Parathyroid adenoma (tissue), 2 donors: ENCODE data around the gene SORCS2.

ENCODE experiments used
- H2AFZ ChIP-seq: fragments of 300-600 bp; sonication (generic); one replicate; pipeline ENCODE4 v1.7.0; 2017; ENCODE audit warnings: antibody characterized with exemption, mild to moderate bottlenecking
- H3K27ac ChIP-seq: fragments of 300-600 bp; sonication (generic); one replicate; pipeline ENCODE4 v1.7.0; 2017
- H3K27me3 ChIP-seq: fragments of 300-600 bp; sonication (generic); one replicate; pipeline ENCODE4 v1.7.0; 2017; ENCODE audit warnings: low read length; ENCODE audit not compliant: control insufficient read depth, insufficient read depth
- H3K36me3 ChIP-seq: fragments of 300-600 bp; sonication (generic); one replicate; pipeline ENCODE4 v1.7.0; 2017; ENCODE audit warnings: low read length; ENCODE audit not compliant: control insufficient read depth, insufficient read depth
- H3K4me1 ChIP-seq: fragments of 300-600 bp; sonication (generic); one replicate; pipeline ENCODE4 v1.7.0; 2017; ENCODE audit warnings: control low read depth
- H3K4me2 ChIP-seq: fragments of 300-600 bp; sonication (generic); one replicate; pipeline ENCODE4 v1.7.0; 2017; ENCODE audit warnings: low read length
- H3K4me3 ChIP-seq: fragments of 300-600 bp; sonication (generic); one replicate; pipeline ENCODE4 v1.7.0; 2017; ENCODE audit warnings: low read depth, low read length
- H3K79me2 ChIP-seq: fragments of 300-600 bp; sonication (generic); one replicate; pipeline ENCODE4 v1.7.0; 2017; ENCODE audit warnings: control low read depth
- H3K9ac ChIP-seq: fragments of 300-600 bp; sonication (generic); one replicate; pipeline ENCODE4 v1.7.0; 2017; ENCODE audit warnings: mild to moderate bottlenecking
- H3K9me3 ChIP-seq: fragments of 300-600 bp; sonication (generic); one replicate; pipeline ENCODE4 v1.7.0; 2017; ENCODE audit warnings: low read length; ENCODE audit not compliant: control insufficient read depth
- CTCF ChIP-seq: fragments of 300-600 bp; sonication (generic); IDR thresholded peaks from one replicate; pipeline ENCODE4 v1.7.0; 2017; ENCODE audit warnings: antibody characterized with exemption, mild to moderate bottlenecking
- donor health status: primary hyperparathyroidism.

The SORCS2 gene

GRCh38 chr4:7156761-7157488 lies 35.4 kb upstream of the SORCS2 start:
- Histone ChIP-seq H3K36me3 (no peaks in the 10 kb centered on the region), H3K9me3 (no peaks in the 10 kb centered on the region), H3K4me3 (no peak overlapping the region), H3K27ac (no peak overlapping the region), H3K27me3 (no peaks in the 10 kb centered on the region), H3K79me2 (no peaks in the 10 kb centered on the region), H2AFZ (no peak overlapping the region), H3K4me2 (no peak overlapping the region), H3K4me1 (no peaks in the 10 kb centered on the region), H3K9ac (no peak overlapping the region)
- peak; percentile 52 for TF ChIP-seq CTCF

- no peak overlapping the region for H3K9ac ChIP-seq
- H3K4me1 ChIP-seq: no peaks in the 10 kb centered on the region
- H3K27me3 ChIP-seq: no peaks in the 10 kb centered on the region
- H3K4me3 ChIP-seq: no peak overlapping the region
- no peak overlapping the region for H3K4me2 ChIP-seq
- H3K36me3 ChIP-seq: no peaks in the 10 kb centered on the region
- no peak for TF ChIP-seq CTCF
- no peaks in the 10 kb centered on the region for H3K9me3 ChIP-seq
- H3K27ac ChIP-seq: no peak overlapping the region
- H3K79me2 ChIP-seq: no peaks in the 10 kb centered on the region
- no peak overlapping the region for H2AFZ ChIP-seq
Measured at GRCh38 chr4:7157666-7158065, 34.7 kb upstream of the SORCS2 start.

- no peak for TF ChIP-seq CTCF
- H3K27ac ChIP-seq: no peak overlapping the region
- no peaks in the 10 kb centered on the region for H3K4me1 ChIP-seq
- no peak overlapping the region for H3K9ac ChIP-seq
- no peak overlapping the region for H2AFZ ChIP-seq
- no peaks in the 10 kb centered on the region for H3K9me3 ChIP-seq
- no peaks in the 10 kb centered on the region for H3K36me3 ChIP-seq
- no peak overlapping the region for H3K4me3 ChIP-seq
- no peak overlapping the region for H3K4me2 ChIP-seq
- no peaks in the 10 kb centered on the region for H3K27me3 ChIP-seq
- H3K79me2 ChIP-seq: no peaks in the 10 kb centered on the region
Measured at GRCh38 chr4:7158081-7158750, 34.1 kb upstream of the SORCS2 start.

- TF ChIP-seq CTCF: no peak
- Histone ChIP-seq H3K4me3 (no peak overlapping the region), H3K36me3 (no peaks in the 10 kb centered on the region), H3K79me2 (no peaks in the 10 kb centered on the region), H3K27me3 (no peaks in the 10 kb centered on the region), H3K9me3 (no peaks in the 10 kb centered on the region), H3K9ac (no peak overlapping the region), H3K4me1 (no peaks in the 10 kb centered on the region), H3K27ac (no peak overlapping the region), H3K4me2 (no peak overlapping the region), H2AFZ (no peak overlapping the region)
Measured at GRCh38 chr4:7158991-7159390, 33.3 kb upstream of the SORCS2 start.
